ENCODE measurements around the gene RFT1.

- TF ChIP-seq, protein P1, sequence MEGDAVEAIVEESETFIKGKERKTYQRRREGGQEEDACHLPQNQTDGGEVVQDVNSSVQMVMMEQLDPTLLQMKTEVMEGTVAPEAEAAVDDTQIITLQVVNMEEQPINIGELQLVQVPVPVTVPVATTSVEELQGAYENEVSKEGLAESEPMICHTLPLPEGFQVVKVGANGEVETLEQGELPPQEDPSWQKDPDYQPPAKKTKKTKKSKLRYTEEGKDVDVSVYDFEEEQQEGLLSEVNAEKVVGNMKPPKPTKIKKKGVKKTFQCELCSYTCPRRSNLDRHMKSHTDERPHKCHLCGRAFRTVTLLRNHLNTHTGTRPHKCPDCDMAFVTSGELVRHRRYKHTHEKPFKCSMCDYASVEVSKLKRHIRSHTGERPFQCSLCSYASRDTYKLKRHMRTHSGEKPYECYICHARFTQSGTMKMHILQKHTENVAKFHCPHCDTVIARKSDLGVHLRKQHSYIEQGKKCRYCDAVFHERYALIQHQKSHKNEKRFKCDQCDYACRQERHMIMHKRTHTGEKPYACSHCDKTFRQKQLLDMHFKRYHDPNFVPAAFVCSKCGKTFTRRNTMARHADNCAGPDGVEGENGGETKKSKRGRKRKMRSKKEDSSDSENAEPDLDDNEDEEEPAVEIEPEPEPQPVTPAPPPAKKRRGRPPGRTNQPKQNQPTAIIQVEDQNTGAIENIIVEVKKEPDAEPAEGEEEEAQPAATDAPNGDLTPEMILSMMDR (optimal IDR thresholded peaks at IDR 0.05 in 1 of 3, IDR thresholded peaks at IDR 0.05 in 1 of 3, conservative IDR thresholded peaks at IDR 0.05 in 1 of 3; ENCODE audit: extremely low read depth in 1 of 3, insufficient read depth in 2 of 3, low read length in 3 of 3), result no peak
- TF ChIP-seq EZH2 (IDR thresholded peaks at IDR 0.05; ENCODE audit: low read length), result no peak
Observed at GRCh38 chr3:53083949-53084309, 46.3 kb downstream of the RFT1 start.

Data from keratinocyte (primary cell).